Glutamatergic neuron (in vitro differentiated cells): ENCODE results near the gene SEMA6B. TPM values are rescaled to one million over a fixed set of nuclear protein-coding genes. Genes with fewer than 3 reads are reported as not detected.

Experiments used
- total RNA-seq: library from RNA; stranded (reverse); fragmentation: NEBNext Ultra II Directional; extraction: Animal tissue kit (Norgen Biotek cat#: 25700); gene quantifications from one replicate; pipeline ENCODE4 v1.2.1, GENCODE V29; 2021; ENCODE audit not compliant: unreplicated experiment

Gene SEMA6B
- total RNA-seq, 1 donor from 2014 or later, result 234 TPM

Other genes starting within 250 kb of the SEMA6B start
- 18.1 TPM for gene STAP2, start 220.9 kb downstream of the SEMA6B start, total RNA-seq
- 56.7 TPM for gene MPND, start 216.1 kb downstream of the SEMA6B start, total RNA-seq
- gene SH3GL1, start 159.1 kb downstream of the SEMA6B start, total RNA-seq, result 56.3 TPM
- gene CHAF1A, start 157.0 kb downstream of the SEMA6B start, total RNA-seq, result 20.5 TPM
- gene UBXN6, start 101.9 kb downstream of the SEMA6B start, total RNA-seq, result 47.9 TPM
- 118 TPM for gene HDGFL2, start 87.4 kb downstream of the SEMA6B start, total RNA-seq
- 0.27 TPM for gene PLIN4, start 41.2 kb downstream of the SEMA6B start, total RNA-seq
- gene PLIN5, start 24.5 kb downstream of the SEMA6B start, total RNA-seq, result 0.54 TPM
- gene LRG1, start 19.6 kb downstream of the SEMA6B start, total RNA-seq, result 1.0 TPM
- gene TNFAIP8L1, start 79.8 kb upstream of the SEMA6B start, total RNA-seq, result 23.6 TPM
- 32.6 TPM for gene MYDGF, start 110.7 kb upstream of the SEMA6B start, total RNA-seq
- 44.8 TPM for gene DPP9, start 164.2 kb upstream of the SEMA6B start, total RNA-seq
- gene FEM1A, start 232.1 kb upstream of the SEMA6B start, total RNA-seq, result 11.3 TPM